PFSK-1 (cell line): ENCODE measurements around the gene BCL11B.

Source experiments
- POLR2AphosphoS5 ChIP-seq: IDR thresholded peaks from 2 replicates; pipeline ENCODE4 v1.6.1; 2012; ENCODE audit warnings: low read depth, mild to moderate bottlenecking, control low read depth, low read length, moderate library complexity
- REST ChIP-seq, 2 experiments: IDR thresholded peaks; 2 replicates each; pipeline versions ENCODE4 v1.6.1 to v1.8.0; 2011 to 2012; ENCODE audit warnings: low read depth in 2 of 2, low read length in 2 of 2, control low read depth in 1 of 2, inconsistent platforms in 1 of 2, mild to moderate bottlenecking in 1 of 2, moderate library complexity in 1 of 2; ENCODE audit not compliant: insufficient read depth in 1 of 2
- TAF1 ChIP-seq: IDR thresholded peaks from 2 replicates; pipeline ENCODE4 v1.6.1; 2012; ENCODE audit warnings: low read length, control low read depth, borderline replicate concordance; ENCODE audit not compliant: insufficient read depth

GRCh38 chr14:99247772-99248171 is 24.2 kb downstream of the BCL11B start:
- TF ChIP-seq POLR2AphosphoS5 (no peak), TAF1 (no peak), REST (IDR thresholded peaks at IDR 0.05; ENCODE audit: insufficient read depth in 1 of 2, low read depth in 2 of 2, low read length in 2 of 2) (no peak)
